IMR-90 (cell line): ENCODE data around the gene TMEM205. TPM values are rescaled to one million over a fixed set of nuclear protein-coding genes. Genes with fewer than 3 reads are reported as not detected.

Source experiments
- MAZ ChIP-seq: IDR thresholded peaks from 2 replicates; pipeline ENCODE4 v1.6.1; 2012; ENCODE audit warnings: low read depth, mild to moderate bottlenecking, low read length, improper control_type of control experiment, moderate library complexity, borderline replicate concordance
- NFE2L2 ChIP-seq: fragments of 150-350 bp; IDR thresholded peaks from 2 replicates; pipeline ENCODE4 v1.6.1; 2016; ENCODE audit warnings: low read depth, mild to moderate bottlenecking, low read length
- SMC3 ChIP-seq: fragments of 150-350 bp; IDR thresholded peaks from 2 replicates; pipeline ENCODE4 v1.6.1; 2016; ENCODE audit warnings: low read depth, mild to moderate bottlenecking, antibody characterized with exemption, low read length, moderate library complexity
- polyA plus RNA-seq, 3 experiments: library from polyadenylated mRNA; depleted of rRNA; stranded (reverse); fragments of >200 nt; gene quantifications; 2 replicates each; pipeline ENCODE4 v1.2.3, GENCODE V29; 2012; ENCODE audit warnings: low replicate concordance in 1 of 3
- total RNA-seq: library from RNA; depleted of rRNA; stranded (reverse); fragments of >200 nt; gene quantifications from 2 replicates; pipeline ENCODE4 v1.2.3, GENCODE V29; 2012; rRNA removed
- TF ChIP-seq, protein P1 (sequence below): fragments of 150-350 bp; IDR thresholded peaks from 2 replicates; pipeline ENCODE4 v1.6.1; 2016; ENCODE audit warnings: low read depth, mild to moderate bottlenecking, low read length, moderate library complexity, borderline replicate concordance

Gene TMEM205
- total and polyA plus RNA-seq, 2 of the 4 experiments (the other 2 are of a cell fraction): 110 to 136 TPM

DNA sequence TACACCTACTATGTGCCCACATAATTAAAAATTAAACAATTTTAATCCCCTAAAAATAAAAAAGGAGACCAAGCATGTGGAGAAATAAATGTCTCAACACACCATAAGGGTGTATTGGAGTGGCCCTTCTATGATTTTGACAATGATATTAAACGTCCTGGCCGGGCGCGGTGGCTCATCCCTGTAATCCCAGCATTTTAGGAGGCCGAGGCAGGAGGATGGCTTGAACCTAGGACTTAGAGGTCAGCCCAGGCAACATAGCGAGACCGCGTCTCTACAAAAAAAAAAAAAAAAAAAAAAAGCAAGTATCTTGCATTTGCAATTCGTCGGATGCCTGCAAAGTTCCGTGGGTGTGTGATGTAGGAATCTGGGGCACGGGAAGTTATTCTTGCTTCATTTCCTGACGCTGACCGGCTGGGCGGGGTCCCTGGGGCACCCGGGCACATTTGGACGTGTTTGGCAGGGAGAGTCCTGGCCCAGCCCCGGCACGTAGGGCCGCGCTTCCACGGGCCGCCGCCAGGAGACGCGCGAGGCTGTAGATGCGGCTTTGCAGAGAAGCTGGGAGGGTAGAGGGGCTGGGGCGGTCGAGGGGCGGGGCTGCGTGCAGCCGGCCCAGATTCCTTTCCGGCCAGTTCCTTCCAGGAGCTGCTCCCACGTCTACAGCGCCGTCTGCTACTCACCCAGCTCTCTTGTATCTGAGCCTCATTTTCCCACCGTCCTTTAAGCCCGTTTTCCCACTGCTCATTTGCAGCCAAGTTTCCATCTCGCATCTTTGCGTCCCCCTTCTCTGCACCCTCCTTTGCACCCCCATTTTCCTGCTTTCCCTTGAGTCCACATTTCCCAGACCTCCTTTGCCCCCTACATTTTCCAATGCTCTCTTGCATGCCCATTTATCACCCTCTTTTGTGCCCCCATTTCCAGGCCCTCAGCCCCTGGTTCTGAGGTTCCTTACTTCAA, 52.4 kb downstream of the TMEM205 start (continued):
- TF ChIP-seq, protein P1, sequence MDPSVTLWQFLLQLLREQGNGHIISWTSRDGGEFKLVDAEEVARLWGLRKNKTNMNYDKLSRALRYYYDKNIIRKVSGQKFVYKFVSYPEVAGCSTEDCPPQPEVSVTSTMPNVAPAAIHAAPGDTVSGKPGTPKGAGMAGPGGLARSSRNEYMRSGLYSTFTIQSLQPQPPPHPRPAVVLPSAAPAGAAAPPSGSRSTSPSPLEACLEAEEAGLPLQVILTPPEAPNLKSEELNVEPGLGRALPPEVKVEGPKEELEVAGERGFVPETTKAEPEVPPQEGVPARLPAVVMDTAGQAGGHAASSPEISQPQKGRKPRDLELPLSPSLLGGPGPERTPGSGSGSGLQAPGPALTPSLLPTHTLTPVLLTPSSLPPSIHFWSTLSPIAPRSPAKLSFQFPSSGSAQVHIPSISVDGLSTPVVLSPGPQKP: no peak
- TF ChIP-seq SMC3: peak; percentile 96
- peak; percentile 90; the same call in 1 of the 2 replicates for TF ChIP-seq MAZ
- TF ChIP-seq NFE2L2: no peak

Other genes with a start within 250 kb of the TMEM205 start
- 68.3 and 97.5 TPM in 2 replicates for gene SPC24, start 190.5 kb downstream of the TMEM205 start, total RNA-seq
- 11.7 and 12.2 TPM in 2 replicates for gene SPC24, start 190.5 kb downstream of the TMEM205 start, polyA plus RNA-seq (2012; rRNA removed)
- 104 and 126 TPM in 2 replicates for gene KANK2, start 148.7 kb downstream of the TMEM205 start, total RNA-seq
- 156 and 176 TPM in 2 replicates for gene KANK2, start 148.7 kb downstream of the TMEM205 start, polyA plus RNA-seq (2012; rRNA removed)
- gene ANGPTL8, start 106.6 kb downstream of the TMEM205 start, total RNA-seq: not detected in 2 replicates
- gene ANGPTL8, start 106.6 kb downstream of the TMEM205 start, polyA plus RNA-seq (2012; rRNA removed): not detected in 2 replicates
- gene DOCK6, start 83.7 kb downstream of the TMEM205 start, total RNA-seq: 4.4 and 5.0 TPM in 2 replicates
- gene DOCK6, start 83.7 kb downstream of the TMEM205 start, polyA plus RNA-seq (2012; rRNA removed): 17.7 and 18.4 TPM in 2 replicates
- gene TSPAN16, start 50.1 kb downstream of the TMEM205 start, total RNA-seq: not detected in 2 replicates
- not detected in 2 replicates for gene TSPAN16, start 50.1 kb downstream of the TMEM205 start, polyA plus RNA-seq (2012; rRNA removed)
- 4.8 and 5.0 TPM in 2 replicates for gene RAB3D, start 6.6 kb downstream of the TMEM205 start, total RNA-seq
- 5.0 and 5.5 TPM in 2 replicates for gene RAB3D, start 6.6 kb downstream of the TMEM205 start, polyA plus RNA-seq (2012; rRNA removed)
- gene CCDC159, start 251 bp upstream of the TMEM205 start, total RNA-seq: 4.4 and 4.7 TPM in 2 replicates
- gene CCDC159, start 251 bp upstream of the TMEM205 start, polyA plus RNA-seq (2012; rRNA removed): 14.0 and 14.3 TPM in 2 replicates
- 3.9 and 4.4 TPM in 2 replicates for gene PLPPR2, start 9.2 kb upstream of the TMEM205 start, total RNA-seq
- 45.2 and 50.2 TPM in 2 replicates for gene PLPPR2, start 9.2 kb upstream of the TMEM205 start, polyA plus RNA-seq (2012; rRNA removed)
- 0.36 and 0.56 TPM in 2 replicates for gene SWSAP1, start 28.4 kb upstream of the TMEM205 start, total RNA-seq
- 1.6 and 2.0 TPM in 2 replicates for gene SWSAP1, start 28.4 kb upstream of the TMEM205 start, polyA plus RNA-seq (2012; rRNA removed)
- gene EPOR, start 38.0 kb upstream of the TMEM205 start, total RNA-seq: 3.1 and 4.3 TPM in 2 replicates
- 10.1 and 12.0 TPM in 2 replicates for gene EPOR, start 38.0 kb upstream of the TMEM205 start, polyA plus RNA-seq (2012; rRNA removed)
- 0.18 TPM in 1 of 2 replicates, not detected in the other for gene RGL3, start 73.0 kb upstream of the TMEM205 start, total RNA-seq
- 0.34 and 0.62 TPM in 2 replicates for gene RGL3, start 73.0 kb upstream of the TMEM205 start, polyA plus RNA-seq (2012; rRNA removed)
- under 0.01 and 0.28 TPM in 2 replicates for gene ODAD3, start 88.9 kb upstream of the TMEM205 start, total RNA-seq
- gene ODAD3, start 88.9 kb upstream of the TMEM205 start, polyA plus RNA-seq (2012; rRNA removed): 0.04 and 0.44 TPM in 2 replicates
- gene PRKCSH, start 89.4 kb upstream of the TMEM205 start, total RNA-seq: 36.0 and 55.8 TPM in 2 replicates
- 252 and 272 TPM in 2 replicates for gene PRKCSH, start 89.4 kb upstream of the TMEM205 start, polyA plus RNA-seq (2012; rRNA removed)
- gene ELAVL3, start 134.8 kb upstream of the TMEM205 start, total RNA-seq: not detected in 2 replicates
- not detected in 2 replicates for gene ELAVL3, start 134.8 kb upstream of the TMEM205 start, polyA plus RNA-seq (2012; rRNA removed)
- gene ZNF653, start 159.6 kb upstream of the TMEM205 start, total RNA-seq: 3.9 and 4.4 TPM in 2 replicates
- 9.0 and 10.3 TPM in 2 replicates for gene ZNF653, start 159.6 kb upstream of the TMEM205 start, polyA plus RNA-seq (2012; rRNA removed)
- gene ECSIT, start 182.9 kb upstream of the TMEM205 start, total RNA-seq: 31.9 and 42.3 TPM in 2 replicates
- 30.5 and 31.4 TPM in 2 replicates for gene ECSIT, start 182.9 kb upstream of the TMEM205 start, polyA plus RNA-seq (2012; rRNA removed)
- gene CNN1, start 192.6 kb upstream of the TMEM205 start, total RNA-seq: 102 TPM in 2 replicates
- gene CNN1, start 192.6 kb upstream of the TMEM205 start, polyA plus RNA-seq (2012; rRNA removed): 196 and 207 TPM in 2 replicates
- 62.4 and 121 TPM in 2 replicates for gene ELOF1, start 213.0 kb upstream of the TMEM205 start, total RNA-seq
- gene ELOF1, start 213.0 kb upstream of the TMEM205 start, polyA plus RNA-seq (2012; rRNA removed): 96.0 and 96.8 TPM in 2 replicates
- gene ACP5, start 231.4 kb upstream of the TMEM205 start, total RNA-seq: 0.28 and 0.54 TPM in 2 replicates
- gene ACP5, start 231.4 kb upstream of the TMEM205 start, polyA plus RNA-seq (2012; rRNA removed): 0.76 and 1.2 TPM in 2 replicates